ENCODE results near the gene TMC2.

- no peak for TF ChIP-seq POLR2AphosphoS5 (IDR thresholded peaks at IDR 0.05; ENCODE audit: low read depth)
- TF ChIP-seq CTCF (IDR thresholded peaks at IDR 0.05; ENCODE audit: insufficient read depth, low read length): no peak
Observed at GRCh38 chr20:2626853-2627541, 90.6 kb downstream of the TMC2 start.

Data from HL-60 (cell line).